H9 (cell line): ENCODE measurements around the gene KLB. TPM values are rescaled to one million over a fixed set of nuclear protein-coding genes. Genes with fewer than 3 reads are reported as not detected.

Experiments
- DNase-seq: peaks from one replicate; pipeline ENCODE4 v3.0.0-alpha.2; 2017
- H2AFZ ChIP-seq: one replicate; pipeline ENCODE4 v1.6.1; 2013; ENCODE audit warnings: mild to moderate bottlenecking, low read length, control low read depth, moderate library complexity
- H2AK5ac ChIP-seq: 2 replicates; pipeline ENCODE4 v1.6.1; 2013; ENCODE audit warnings: low read length, control low read depth, mixed read lengths; ENCODE audit not compliant: insufficient read length
- H2BK120ac ChIP-seq: one replicate; pipeline ENCODE4 v1.6.1; 2013; ENCODE audit warnings: low read depth, mild to moderate bottlenecking, low read length, control low read depth, inconsistent platforms; ENCODE audit not compliant: poor library complexity, severe bottlenecking
- H2BK12ac ChIP-seq: 2 replicates; pipeline ENCODE4 v1.6.1; 2013; ENCODE audit warnings: low read length, control low read depth, mixed read lengths, low read depth; ENCODE audit not compliant: insufficient read length
- H2BK15ac ChIP-seq: 2 replicates; pipeline ENCODE4 v1.6.1; 2013; ENCODE audit warnings: low read depth, low read length, control low read depth
- H2BK20ac ChIP-seq: one replicate; pipeline ENCODE4 v1.6.1; 2013; ENCODE audit warnings: low read depth, mild to moderate bottlenecking, low read length, control low read depth, inconsistent platforms; ENCODE audit not compliant: poor library complexity, severe bottlenecking
- H2BK5ac ChIP-seq: 2 replicates; pipeline ENCODE4 v1.6.1; 2013; ENCODE audit warnings: low read length, control low read depth, mixed read lengths; ENCODE audit not compliant: insufficient read length
- H3K14ac ChIP-seq: 2 replicates; pipeline ENCODE4 v1.6.1; 2013; ENCODE audit warnings: low read length, control low read depth; ENCODE audit not compliant: insufficient read depth
- H3K18ac ChIP-seq: 2 replicates; pipeline ENCODE4 v1.6.1; 2013; ENCODE audit warnings: low read depth, mild to moderate bottlenecking, mixed read lengths, low read length, control low read depth; ENCODE audit not compliant: insufficient read length
- H3K23ac ChIP-seq: 2 replicates; pipeline ENCODE4 v1.6.1; 2013; ENCODE audit warnings: low read length, control low read depth, mixed read lengths, low read depth; ENCODE audit not compliant: insufficient read length
- H3K23me2 ChIP-seq: 2 replicates; pipeline ENCODE4 v1.6.1; 2013; ENCODE audit warnings: low read depth, mild to moderate bottlenecking, mixed read lengths, low read length, control low read depth; ENCODE audit not compliant: insufficient read length, poor library complexity, severe bottlenecking
- H3K27ac ChIP-seq: 2 replicates; pipeline ENCODE4 v1.5.1; 2013; ENCODE audit warnings: low read length, control low read depth, mixed read lengths, low read depth; ENCODE audit not compliant: insufficient read length
- H3K27me3 ChIP-seq: 2 replicates; pipeline ENCODE4 v1.6.1; 2013; ENCODE audit warnings: low read length, control low read depth, inconsistent platforms; ENCODE audit not compliant: insufficient read depth
- H3K4ac ChIP-seq: 2 replicates; pipeline ENCODE4 v1.6.1; 2013; ENCODE audit warnings: low read depth, mild to moderate bottlenecking, control low read depth, inconsistent platforms, low read length, moderate library complexity
- H3K4me1 ChIP-seq: 2 replicates; pipeline ENCODE4 v1.6.1; 2013; ENCODE audit warnings: low read length, control low read depth, inconsistent platforms; ENCODE audit not compliant: insufficient read depth
- H3K4me2 ChIP-seq: 2 replicates; pipeline ENCODE4 v1.6.1; 2013; ENCODE audit warnings: low read length, control low read depth, mixed read lengths; ENCODE audit not compliant: insufficient read length, insufficient read depth
- H3K56ac ChIP-seq: 2 replicates; pipeline ENCODE4 v1.6.1; 2013; ENCODE audit warnings: low read depth, mild to moderate bottlenecking, mixed read lengths, low read length, control low read depth; ENCODE audit not compliant: insufficient read length
- H3K79me1 ChIP-seq: 2 replicates; pipeline ENCODE4 v1.6.1; 2013; ENCODE audit warnings: low read depth, mild to moderate bottlenecking, moderate library complexity, low read length, control low read depth, inconsistent platforms; ENCODE audit not compliant: insufficient read depth, poor library complexity, severe bottlenecking
- H3K79me2 ChIP-seq: 2 replicates; pipeline ENCODE4 v1.6.1; 2013; ENCODE audit warnings: low read length, control low read depth, inconsistent platforms; ENCODE audit not compliant: insufficient read depth
- H3K9ac ChIP-seq: 2 replicates; pipeline ENCODE4 v1.6.1; 2013; ENCODE audit warnings: low read length, control low read depth, mixed read lengths; ENCODE audit not compliant: insufficient read length; ENCODE audit errors: extremely low read depth
- H3K9me3 ChIP-seq: one replicate; pipeline ENCODE4 v1.6.1; 2013; ENCODE audit warnings: low read depth, low read length, inconsistent platforms; ENCODE audit not compliant: control insufficient read depth
- H3T11ph ChIP-seq: one replicate; pipeline ENCODE4 v1.6.1; 2013; ENCODE audit warnings: mild to moderate bottlenecking, low read length, control low read depth, inconsistent platforms
- H4K20me1 ChIP-seq: one replicate; pipeline ENCODE4 v1.6.1; 2013; ENCODE audit not compliant: control insufficient read depth, insufficient read length, insufficient read depth
- H4K5ac ChIP-seq: 2 replicates; pipeline ENCODE4 v1.6.1; 2013; ENCODE audit warnings: low read depth, mild to moderate bottlenecking, mixed read lengths, low read length, control low read depth; ENCODE audit not compliant: insufficient read length
- H4K8ac ChIP-seq: replicated peaks from 2 replicates; pipeline ENCODE4 v1.6.1; 2013; ENCODE audit warnings: low read length, control low read depth, mixed read lengths, low read depth; ENCODE audit not compliant: insufficient read length
- H4K91ac ChIP-seq: 2 replicates; pipeline ENCODE4 v1.6.1; 2013; ENCODE audit warnings: low read depth, mild to moderate bottlenecking, moderate library complexity, mixed read lengths, low read length, control low read depth; ENCODE audit not compliant: insufficient read length
- H3K27ac Mint-ChIP-seq, 3 experiments: 2 replicates in 2 of 3; 3 replicates in 1 of 3; pipeline ENCODE4 v1.8.0; 2020 to 2021; ENCODE audit warnings: mixed read lengths in 3 of 3, mild to moderate bottlenecking in 1 of 3, moderate library complexity in 1 of 3
- H3K27me3 Mint-ChIP-seq: 2 replicates; pipeline ENCODE4 v1.8.0; 2021; ENCODE audit warnings: low read depth, mild to moderate bottlenecking, moderate library complexity, mixed read lengths
- H3K36me3 Mint-ChIP-seq, 3 experiments: 2 replicates in 2 of 3; 3 replicates in 1 of 3; pipeline ENCODE4 v1.8.0; 2020 to 2021; ENCODE audit warnings: low read depth in 3 of 3, mixed read lengths in 3 of 3; ENCODE audit not compliant: insufficient read depth in 1 of 3
- H3K4me1 Mint-ChIP-seq, 2 experiments: 2 replicates each; pipeline ENCODE4 v1.8.0; 2020; ENCODE audit warnings: mixed read lengths in 2 of 2
- H3K4me3 Mint-ChIP-seq, 2 experiments: 2 replicates in 1 of 2; 3 replicates in 1 of 2; pipeline ENCODE4 v1.8.0; 2020 to 2021; ENCODE audit warnings: mild to moderate bottlenecking in 2 of 2, mixed read lengths in 2 of 2, moderate library complexity in 1 of 2
- H3K9me3 Mint-ChIP-seq, 2 experiments: 2 replicates in 1 of 2; 3 replicates in 1 of 2; pipeline ENCODE4 v1.8.0; 2020; ENCODE audit warnings: mild to moderate bottlenecking in 2 of 2, mixed read lengths in 2 of 2, moderate library complexity in 1 of 2
- CTCF ChIP-seq: fragments of 200-600 bp; sonication (generic); conservative IDR thresholded peaks from 3 replicates; pipeline ENCODE4 v1.8.0; 2021; ENCODE audit warnings: antibody characterized with exemption, mild to moderate bottlenecking
- WGBS: extraction: QIAGEN DNeasy Blood & Tissue Kit; methylation state at CpG from one replicate; pipeline ENCODE4 v1.1.7; 2013; ENCODE audit warnings: missing lambda C conversion rate, low lambda C conversion rate, mixed read lengths; ENCODE audit not compliant: insufficient read length; ENCODE audit errors: extremely low coverage; 5-methylcytosine and 5-hydroxymethylcytosine counted together
- total RNA-seq: library from RNA; stranded (reverse); gene quantifications from 2 replicates; pipeline ENCODE4 v1.2.1, GENCODE V29; 2021

The KLB gene
- total RNA-seq, 1 experiment from 2014 or later = 0.07 TPM

GRCh38 chr4:39497909-39498726, 91.4 kb downstream of the KLB start:
- Histone ChIP-seq H4K5ac (no peak overlapping the region), H3K4ac (no peak overlapping the region), H3K14ac (no peak overlapping the region), H3K9me3 (no peaks in the 10 kb centered on the region), H4K91ac (no peak overlapping the region), H3K79me2 (no peaks in the 10 kb centered on the region), H3K9ac (no peak overlapping the region), H3K23me2 (no peaks in the 10 kb centered on the region), H3K56ac (no peak overlapping the region), H2AK5ac (no peak overlapping the region), H3K27ac (no peak overlapping the region), H2BK120ac (no peak overlapping the region), H3K4me1 (no peaks in the 10 kb centered on the region), H3K18ac (no peak overlapping the region), H3K79me1 (no peaks in the 10 kb centered on the region), H4K8ac (no peak overlapping the region), H2BK20ac (no peak overlapping the region), H3K23ac (no peak overlapping the region), H2BK15ac (no peak overlapping the region), H3K27me3 (no peaks in the 10 kb centered on the region), H4K20me1 (no peaks in the 10 kb centered on the region), H3T11ph (no peak overlapping the region), H2AFZ (no peak overlapping the region), H3K4me2 (no peak overlapping the region), H2BK12ac (no peak overlapping the region), H2BK5ac (no peak overlapping the region)
- Mint-ChIP-seq H3K36me3 (peaks cover 16 to 40% (median 29%) of the 10 kb centered on the region in 3 experiments; a peak in 6 of 7 replicates), H3K27me3 (no peaks in the 10 kb centered on the region), H3K27ac (peak overlapping the region in 1 of 3 experiments; percentile 72; a peak in 1 of 7 replicates), H3K4me3 (no peak overlapping the region), H3K9me3 (no peaks in the 10 kb centered on the region), H3K4me1 (no peaks in the 10 kb centered on the region)
- TF ChIP-seq CTCF = no peak
- WGBS = no CpG with 5 or more reads among the region's 1 CpG
- no peak for DNase-seq
